ENCODE data around the gene FIGNL2.

The FIGNL2 gene

DNA sequence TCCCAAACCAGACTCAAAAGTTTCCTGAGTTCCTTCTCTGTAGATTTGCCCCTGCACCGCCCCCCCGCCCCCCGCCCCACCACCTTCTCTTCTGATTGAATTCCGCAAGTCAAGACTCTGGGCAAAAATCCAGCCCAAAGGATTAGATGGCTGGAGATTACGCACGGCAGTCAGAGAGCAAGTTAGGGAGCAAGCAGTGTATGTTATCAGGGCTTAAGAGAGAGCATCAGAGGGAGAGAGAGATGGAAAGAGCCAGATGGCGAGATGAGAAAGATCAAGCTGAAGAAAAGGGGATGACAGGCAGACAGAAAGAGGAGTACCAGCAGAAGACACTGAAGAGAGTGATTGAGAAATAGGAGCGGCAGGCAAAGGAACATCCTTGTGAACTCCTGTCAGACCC, 25.5 kb upstream of the FIGNL2 start:
- no peak for DNase-seq (ENCODE audit: low read depth)

DNA sequence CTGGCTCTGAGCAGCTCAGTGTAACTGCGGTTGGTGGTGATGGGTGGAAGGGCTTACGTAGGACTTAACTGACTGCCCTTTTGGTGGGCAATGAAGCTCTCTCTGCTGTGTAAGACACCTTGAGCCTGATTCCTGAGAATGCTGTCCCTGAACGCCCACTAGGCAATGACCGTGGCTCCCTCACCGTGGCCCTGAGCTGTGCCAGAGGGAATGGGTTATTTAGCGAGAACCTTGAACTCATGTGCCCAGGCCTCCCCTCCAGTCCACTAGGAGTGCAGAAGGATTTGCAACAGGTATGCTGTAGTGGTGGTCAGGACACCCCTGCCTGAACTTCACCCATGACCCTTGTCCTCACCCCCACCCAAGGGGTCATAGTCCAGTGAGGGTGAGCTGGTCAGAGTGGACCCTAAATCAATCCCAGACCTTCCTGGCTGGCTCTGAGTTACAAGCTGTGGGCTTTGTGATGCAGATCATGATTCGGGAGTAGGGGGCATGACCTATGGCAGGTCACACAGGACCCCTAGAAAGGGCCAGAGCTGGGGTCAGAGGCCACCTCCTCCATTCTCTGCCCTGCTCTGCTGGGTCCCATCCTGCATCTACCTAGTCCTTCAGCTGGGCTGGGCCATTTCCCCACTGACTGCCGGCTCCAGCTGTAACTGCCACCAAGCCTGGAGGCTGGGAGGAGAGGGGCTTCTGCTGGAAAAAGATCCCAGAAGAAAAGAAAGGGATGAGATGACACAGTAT, 24.9 kb upstream of the FIGNL2 start:
- no peak for DNase-seq (ENCODE audit: low read depth)

DNA sequence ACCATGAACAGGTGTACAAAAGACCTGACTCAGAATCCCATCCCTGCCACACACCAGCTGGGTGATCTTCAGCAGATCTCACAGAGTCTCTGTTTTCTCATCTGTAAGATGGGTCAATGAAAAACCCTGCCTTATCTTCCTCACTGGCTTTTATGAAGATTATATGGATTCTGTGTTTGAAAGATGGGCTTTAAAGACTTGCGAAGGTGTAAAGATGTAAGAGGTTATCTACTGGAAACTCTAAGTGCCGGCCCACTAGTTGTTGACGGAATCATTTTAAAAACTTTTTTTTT, 24.1 kb upstream of the FIGNL2 start:
- DNase-seq (ENCODE audit: low read depth) = no peak

DNA sequence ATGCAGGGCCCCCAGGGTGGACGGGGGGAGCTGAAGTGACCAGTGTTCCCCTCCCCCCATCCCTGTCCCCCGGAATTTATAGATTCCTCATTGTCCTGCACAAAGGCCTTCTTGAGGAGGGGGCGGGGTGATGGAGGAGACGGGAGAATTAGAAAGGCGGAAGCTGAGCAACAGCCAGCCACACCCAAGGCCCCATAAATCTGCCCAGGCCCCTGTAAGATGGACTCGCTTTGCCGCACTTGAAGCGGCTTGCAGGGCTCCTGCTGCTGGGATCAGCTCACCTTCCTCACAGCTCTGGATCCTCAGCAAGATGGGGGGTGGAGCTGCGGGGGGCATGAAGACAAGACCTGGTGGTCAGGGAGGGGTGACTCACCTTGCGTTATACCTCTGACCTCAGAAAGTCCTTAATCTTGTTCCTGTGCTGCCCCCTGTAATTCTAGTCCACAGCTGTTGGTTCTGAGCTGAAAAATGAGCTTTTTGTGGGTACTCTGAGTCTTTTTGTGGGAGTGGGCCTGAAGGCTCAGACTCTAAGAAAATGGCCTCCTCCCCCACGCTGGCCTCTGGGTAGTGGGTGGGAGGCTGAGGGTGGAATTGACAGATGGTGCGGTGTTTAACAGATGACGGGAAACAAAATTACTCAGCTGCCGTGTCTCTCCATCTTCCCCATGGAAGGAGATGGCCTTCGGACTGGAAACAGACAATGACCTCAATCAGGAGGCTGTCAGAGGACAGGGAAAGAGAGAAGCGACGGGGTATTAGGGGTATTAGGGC, 23.6 kb upstream of the FIGNL2 start:
- DNase-seq (ENCODE audit: low read depth) = no peak

DNA sequence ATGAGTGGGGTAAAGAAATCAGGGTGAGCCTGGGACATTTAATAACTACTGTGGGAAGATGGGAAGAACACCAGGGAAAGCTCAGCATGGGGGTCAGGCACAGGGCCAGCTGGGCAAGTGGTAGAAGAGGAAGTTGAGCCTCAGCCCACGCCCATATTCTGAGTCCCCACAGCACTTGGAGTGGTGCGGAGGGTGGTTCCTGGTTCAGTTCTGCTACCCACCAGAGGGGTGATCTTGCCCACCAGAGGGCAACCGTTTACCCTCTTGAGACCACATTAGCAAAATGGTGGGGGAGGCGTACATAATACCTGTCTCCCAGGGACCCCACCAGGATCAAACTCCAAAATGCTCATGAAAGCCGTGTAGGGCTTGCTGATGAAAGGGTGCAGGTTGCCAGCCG, 22.6 kb upstream of the FIGNL2 start:
- DNase-seq (ENCODE audit: low read depth) = no peak

DNA sequence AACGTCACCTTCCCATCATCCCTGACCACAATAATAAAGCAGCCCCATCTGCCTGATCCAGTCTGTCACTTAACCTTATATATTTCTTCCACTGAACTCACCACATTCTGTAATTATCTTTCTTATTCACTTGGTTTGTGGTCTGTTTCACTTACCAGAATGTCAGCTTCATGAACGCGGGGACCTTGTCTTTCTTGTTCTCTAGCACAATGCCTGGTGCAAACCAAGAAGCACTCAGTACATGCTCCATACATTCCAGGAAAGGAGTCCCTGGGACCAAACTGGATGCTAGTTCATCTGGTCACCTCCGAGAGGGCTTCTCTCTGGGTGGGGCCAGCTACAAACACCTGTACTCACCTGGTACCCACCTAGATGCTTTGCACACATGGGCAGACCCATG, 22.0 kb upstream of the FIGNL2 start:
- DNase-seq (ENCODE audit: low read depth) = no peak

DNA sequence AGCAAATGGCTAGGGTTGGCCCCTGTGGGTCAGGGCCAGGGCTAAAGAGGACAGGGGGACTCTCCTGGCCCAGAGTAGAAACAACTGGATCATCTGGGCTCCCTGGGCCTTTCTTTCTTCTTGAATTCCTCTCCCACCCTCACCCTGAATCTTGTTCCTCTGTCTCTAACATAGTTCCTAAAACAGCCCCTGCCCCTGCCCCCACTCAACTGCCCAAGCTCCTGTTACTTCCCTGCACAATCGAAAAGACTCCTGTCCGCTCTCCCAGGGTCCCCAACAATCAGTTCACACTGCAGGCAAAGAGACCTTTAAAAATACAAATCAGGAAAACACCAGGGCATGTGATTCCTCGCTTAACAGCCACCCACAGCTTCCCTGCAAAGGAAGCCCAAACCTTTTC, 21.4 kb upstream of the FIGNL2 start:
- no peak for DNase-seq (ENCODE audit: low read depth)

DNA sequence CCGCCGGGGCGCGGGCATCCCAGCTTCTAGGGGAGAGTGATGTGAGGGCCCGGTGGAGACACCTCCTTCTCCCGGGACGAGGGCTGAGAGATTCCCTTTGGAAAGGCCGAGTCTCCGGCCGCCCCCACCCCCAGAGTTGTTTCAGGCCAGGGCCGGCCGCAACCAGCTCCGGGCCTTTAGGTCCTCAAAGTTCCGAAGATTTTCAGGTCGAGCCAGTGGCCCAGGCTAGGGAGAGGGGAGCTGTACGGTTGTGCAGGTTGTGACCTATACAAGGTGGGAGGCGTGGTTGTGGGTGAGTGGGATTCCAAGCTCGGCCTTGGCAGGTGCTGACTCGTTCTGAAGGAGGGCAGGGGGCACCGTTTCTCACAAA, 21.0 kb upstream of the FIGNL2 start:
- no peak for DNase-seq (ENCODE audit: low read depth)

DNA sequence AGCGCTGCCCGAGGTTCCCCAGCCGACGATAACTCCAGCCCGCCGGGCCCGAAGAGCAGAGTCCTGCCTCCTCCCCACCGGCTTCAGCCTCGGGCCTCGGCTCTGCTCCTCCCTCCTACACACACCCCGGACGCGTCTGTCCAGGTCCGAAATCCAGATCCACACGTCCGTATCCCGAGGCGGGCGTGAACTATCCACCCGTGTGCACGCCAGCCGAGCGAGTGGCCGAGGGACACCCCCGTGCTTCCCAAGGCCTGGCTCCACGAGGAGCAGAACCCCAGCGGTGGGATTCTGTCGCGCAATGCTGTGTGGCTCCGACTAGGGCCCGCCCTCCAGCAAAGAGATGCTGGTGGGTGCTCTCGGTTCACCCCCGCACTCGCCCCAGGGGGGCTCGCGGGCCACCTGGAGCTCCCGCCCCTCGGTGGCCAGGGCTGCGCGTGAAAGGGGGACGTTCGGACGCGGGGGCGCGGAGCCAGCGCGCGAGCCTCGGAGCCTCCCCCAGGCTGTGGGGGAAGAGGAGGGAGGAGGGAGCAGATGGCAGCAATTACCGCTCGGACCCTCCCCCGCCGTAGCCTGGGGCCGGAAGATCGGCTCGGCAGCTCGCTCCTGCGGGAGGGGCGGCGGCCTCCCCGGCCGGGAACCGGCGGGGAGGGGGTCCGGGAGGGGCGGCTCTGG, 20.4 kb upstream of the FIGNL2 start:
- no peak for DNase-seq (ENCODE audit: low read depth)

DNA sequence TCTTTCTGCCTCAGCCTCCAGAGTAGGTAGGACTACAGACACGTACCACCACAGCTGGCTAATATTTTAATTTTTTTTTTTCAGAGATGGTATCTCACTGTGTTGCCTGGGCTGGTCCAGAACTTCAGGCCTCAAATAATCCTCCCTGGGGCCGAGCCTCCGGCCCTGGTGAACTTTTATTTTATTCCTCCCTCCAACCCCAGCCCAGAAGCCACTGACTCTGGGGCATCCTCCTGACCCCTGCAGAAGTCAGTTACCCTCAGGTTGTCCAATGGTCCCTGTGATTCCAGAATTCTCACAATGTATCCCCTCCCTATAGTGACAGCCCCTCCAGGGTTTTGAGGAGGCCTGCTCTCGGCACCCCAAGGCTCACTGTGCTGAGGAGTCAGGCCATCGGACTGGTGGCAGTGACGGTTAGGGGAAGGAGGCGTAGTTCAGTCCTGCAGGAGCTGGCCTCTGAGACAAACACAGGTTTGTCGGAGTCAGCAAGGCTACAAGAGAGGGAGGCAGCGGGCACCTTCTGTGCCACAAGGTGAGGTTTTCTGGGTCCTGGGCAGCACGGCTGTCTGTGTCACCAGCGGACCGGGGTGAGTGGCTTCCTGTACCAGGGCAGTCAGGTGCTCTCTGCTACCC, 19.4 kb upstream of the FIGNL2 start:
- DNase-seq (ENCODE audit: low read depth) = no peak

DNA sequence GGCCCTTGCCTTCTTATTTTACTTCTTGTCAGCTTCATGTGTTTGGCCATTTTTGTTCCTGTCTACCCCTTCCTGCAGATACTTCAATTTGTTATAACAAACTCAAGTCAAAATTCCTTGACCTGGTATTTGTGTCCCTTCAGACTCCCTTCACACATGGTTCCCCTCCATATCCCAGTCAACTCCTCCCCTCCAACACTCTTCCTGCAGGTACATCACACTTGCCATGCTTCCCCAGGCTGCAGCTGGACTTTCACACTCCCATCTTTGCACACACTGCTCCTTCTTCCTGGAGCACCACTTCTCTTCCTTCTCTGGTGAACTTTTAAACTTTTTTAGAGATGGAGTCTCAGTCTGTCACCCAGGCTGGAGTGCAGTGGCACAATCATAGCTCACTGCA, 18.9 kb upstream of the FIGNL2 start:
- DNase-seq (ENCODE audit: low read depth) = no peak

DNA sequence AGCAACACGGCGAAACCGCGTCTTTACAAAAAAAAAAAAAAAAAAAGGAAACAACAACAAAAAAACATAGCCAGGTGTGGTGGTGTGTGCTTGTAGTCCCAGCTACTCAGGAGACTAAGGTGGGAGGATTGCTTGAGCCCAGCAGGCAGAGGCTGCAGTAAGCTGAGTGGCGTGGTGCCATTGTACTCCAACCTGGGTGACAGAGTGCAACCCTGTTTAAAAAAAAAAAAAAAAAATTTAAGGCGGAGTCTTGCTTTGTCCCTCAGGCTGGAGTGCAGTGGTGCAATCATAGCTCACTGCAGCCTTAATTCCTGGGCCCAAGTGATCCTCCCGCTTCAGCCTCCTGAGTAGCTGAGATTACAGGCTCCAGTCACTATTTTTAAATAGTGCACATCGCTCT, 18.2 kb upstream of the FIGNL2 start:
- no peak for DNase-seq (ENCODE audit: low read depth)

DNA sequence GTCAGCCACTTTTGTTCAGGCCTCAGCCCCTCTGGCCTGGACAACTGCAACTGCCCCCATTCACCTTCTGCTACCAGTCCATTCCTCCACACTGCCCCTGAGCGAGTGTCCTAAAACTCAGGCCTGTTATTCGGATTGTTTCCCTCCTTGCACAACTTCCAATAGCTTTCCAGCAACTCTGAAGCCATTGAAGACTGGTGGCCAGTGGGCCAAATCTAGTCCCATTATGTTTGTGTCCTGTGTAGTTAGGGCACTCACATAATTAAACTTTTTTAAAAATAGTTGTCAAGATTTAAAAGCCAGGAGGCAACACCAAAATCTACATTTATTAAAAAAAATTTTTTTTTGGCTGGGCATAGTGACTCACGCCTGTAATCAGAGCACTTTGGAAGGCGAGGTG, 17.8 kb upstream of the FIGNL2 start:
- DNase-seq (ENCODE audit: low read depth) = no peak

DNA sequence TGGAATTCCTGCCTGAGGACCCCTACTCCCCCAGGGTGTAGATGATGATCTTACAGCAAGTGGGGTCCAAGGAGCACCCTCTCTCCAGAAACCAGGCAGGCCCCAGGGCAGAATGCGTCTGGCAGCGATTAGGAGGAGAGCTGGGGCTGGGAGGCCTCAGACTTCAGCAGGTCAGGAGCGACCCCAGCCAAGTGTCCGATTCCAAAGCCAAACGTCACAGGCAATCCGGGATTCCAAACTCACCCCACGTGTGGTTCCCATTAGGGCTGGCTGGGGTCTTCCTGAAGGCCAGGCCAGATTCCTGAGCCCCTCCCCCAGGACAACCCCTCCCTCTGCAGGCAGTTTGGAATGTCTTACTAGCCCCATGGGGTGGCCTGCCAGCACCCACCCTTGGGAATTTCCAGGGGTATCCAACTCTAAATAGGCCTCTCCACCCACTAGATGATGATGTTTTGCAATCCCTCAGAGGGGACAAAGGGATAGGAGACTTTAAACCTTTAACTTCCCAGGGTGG, 17.3 kb upstream of the FIGNL2 start:
- DNase-seq (ENCODE audit: low read depth) = no peak

DNA sequence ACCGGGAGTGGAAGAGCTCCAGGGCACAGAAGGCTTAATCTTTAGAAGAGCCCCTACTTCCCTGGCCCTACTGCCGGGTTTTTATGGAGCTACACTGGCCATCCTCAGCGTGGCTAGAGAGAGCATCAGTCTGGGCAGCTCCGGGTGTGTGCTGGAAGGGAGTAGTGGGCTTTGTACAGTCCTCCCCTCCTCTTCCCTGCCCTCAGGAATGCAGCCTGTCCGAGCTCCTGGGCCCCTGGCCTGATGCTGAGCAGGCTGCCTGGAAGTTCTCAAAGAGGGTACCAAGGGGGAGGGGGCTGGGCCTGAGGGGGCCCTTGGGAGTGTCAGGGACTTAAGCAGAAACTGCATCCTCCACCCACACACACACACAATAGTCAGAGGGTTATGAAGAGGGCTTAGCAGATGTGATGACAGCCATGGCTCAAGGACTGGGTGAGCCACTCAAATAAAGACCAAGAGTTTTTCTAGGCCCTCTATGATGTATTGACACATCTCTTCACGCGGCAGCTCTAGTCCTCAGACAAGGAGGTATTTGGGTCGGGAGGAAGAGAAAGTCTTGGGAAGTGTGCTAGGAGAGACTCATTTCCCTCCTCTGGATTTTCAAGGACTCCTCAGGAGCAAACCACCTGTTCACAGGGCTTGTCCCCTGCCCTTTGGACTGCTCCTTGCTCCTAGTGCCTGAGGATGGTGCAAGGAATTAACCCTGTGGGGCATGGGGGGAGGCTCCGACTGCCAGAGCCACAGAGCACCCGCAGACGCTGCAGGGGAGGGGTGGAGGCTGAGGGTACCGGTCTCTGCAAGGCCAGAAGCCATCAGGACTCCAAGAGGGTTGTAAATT, 16.5 kb upstream of the FIGNL2 start:
- no peak for DNase-seq (ENCODE audit: low read depth)

DNA sequence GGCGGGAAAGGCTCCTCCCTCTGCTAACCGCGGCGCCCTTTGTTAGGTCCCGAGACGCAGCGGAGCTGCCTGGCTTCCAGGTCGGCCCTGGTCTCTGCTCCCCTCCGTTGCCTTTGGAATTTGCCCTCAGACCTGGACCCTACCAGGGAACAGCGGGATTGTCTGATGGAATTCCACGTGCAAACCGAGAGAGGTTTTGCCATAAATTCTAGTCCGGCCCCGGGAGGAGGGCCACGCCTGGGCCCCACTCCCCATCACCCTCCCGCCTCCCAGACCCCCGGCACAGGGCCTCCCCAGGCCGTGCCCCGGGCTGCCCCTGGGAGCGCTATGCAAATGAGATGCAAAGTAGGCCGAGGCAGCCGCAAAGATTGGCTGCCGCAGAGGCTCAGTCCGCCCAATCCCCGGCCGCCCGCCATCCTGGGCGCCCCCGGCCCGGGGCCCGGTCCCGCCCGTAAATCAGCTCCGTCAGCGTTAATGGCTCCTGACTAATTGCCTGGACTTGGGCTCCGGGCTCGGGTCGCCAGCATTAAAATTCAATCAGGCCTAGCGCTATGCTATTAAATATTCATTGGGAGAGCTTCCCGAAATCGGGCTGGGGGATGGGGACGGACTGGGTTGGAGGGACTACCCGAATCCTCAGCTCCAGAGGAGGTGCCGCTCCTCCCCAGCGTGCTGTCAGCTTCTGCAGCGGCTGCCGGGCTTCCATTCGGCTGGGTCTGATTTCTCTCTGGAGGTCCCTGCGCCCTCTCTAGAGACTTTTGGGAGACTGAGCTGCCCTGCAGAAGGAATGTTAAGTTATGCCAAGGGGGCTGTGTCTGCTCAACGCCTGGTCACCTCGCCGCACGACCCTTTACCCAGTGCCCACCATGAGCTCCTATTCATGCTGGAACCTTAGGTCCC, 15.7 kb upstream of the FIGNL2 start:
- no peak for DNase-seq (ENCODE audit: low read depth)

DNA sequence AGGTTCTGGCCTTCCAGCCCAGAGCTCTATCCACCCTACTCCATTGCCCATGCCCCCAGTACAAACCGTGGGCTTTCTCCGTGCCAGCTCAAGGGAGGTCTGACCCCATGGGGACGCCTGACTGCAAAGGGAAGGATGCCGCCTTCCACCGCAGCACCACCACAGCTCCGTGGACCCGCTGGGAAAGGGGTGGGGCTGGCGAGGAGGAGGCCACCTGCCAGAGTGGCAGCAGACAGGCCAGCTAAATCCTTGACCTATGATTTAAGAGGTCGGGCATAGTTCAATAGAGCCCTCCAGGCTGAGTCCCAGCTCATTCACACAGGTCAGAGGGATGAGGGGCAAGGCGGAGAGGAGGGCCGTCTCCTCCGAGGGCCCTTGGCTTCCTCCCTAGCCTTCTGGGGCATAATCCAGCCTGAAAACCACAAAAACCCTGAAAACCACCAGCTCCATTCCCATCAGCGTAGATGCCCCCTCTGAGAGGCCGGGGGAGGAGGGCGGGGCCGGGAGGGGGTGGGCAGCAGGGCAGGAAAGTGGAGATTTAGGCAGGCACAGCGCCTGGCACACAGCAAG, 14.9 kb upstream of the FIGNL2 start:
- DNase-seq (ENCODE audit: low read depth) = no peak

DNA sequence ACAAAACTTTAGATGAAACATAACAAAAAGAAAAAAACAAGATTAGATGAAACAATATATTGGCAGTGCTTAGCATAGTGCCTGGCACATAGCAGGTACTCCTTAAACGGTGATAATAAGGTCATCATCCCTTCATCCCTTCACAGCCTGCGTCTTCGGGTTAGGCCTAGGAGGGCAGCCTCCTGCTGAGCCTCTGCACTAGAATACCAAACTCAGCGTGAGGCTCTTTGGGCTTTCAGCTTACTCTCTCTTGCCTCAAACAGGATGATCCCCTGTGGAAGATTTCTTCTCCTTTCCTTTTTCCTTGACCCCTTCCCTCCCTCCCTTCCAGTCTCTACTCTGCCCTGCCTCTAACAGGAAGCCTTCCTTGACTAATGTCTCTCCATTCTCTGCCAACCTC, 14.4 kb upstream of the FIGNL2 start:
- no peak for DNase-seq (ENCODE audit: low read depth)

DNA sequence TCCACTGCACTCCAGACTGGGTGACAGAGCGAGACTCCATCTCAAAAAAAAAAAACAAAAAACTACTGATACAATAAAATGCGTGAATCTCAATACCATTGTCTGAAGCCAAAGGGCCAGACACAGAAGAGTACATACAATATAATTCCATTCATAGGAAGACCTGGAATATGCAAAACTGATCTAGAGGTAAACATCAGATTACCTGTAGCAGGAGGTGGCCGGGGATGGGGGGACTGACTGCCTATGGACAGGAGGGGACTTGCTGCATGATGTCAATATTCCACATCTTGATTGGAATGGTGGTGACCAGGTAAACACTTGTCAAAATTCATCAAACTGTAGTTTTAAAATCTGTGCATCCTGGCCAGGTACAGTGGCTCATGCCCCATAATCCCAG, 12.5 kb upstream of the FIGNL2 start:
- DNase-seq (ENCODE audit: low read depth) = no peak

DNA sequence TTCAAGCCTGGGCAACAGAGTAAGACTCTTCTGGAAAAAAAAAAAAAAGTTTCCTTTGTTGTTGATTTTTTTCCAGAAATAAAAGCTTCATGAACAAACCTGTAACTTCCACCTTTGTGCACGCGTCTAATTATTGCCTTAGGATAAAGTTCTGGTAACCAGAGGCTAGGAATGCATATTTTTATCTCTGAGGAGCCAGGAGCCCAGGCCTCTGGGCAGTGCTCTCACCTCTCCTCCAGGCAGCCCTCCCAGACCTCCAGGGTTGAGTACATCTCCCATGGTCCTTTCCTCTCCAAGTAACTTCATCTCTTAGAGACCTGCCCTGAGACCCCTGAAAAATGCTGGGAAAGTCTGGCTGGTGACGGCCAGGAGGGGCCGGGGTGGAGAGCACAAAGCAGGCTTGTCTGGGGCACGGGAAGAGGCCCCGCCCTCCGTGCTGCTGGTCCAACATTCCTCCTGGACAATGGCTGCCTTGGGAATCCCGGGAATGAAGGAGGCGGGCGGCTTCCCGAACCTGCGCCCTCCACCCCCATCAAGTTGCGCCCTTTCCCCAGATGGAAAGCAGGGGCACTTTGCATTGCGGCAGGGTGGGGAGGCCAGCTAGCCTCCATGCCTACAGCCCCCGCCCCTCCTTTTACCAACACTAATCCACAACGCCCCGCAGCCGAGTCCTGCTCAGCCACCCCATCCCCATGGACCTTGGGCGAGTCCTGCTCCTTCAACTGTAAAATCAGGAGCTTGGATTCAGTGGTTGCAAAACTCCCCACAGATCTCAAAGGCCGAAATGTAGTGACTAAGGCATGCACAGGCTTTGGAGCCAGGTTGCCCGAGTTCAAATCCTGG, 7.3 kb upstream of the FIGNL2 start:
- DNase-seq (ENCODE audit: low read depth) = no peak

All from activated T-cell treated with anti-CD3 and anti-CD28 coated beads for 1 hour (primary cell).